Esophagus squamous epithelium (tissue), 4 donors: ENCODE results near the gene RGP1.

Experiments used
- CTCF ChIP-seq, 6 experiments: fragments of 450-650 bp in 4 of 6; fragments of 200-600 bp in 2 of 6; sonication (generic) in 2 of 6; IDR thresholded peaks; one replicate each; pipeline ENCODE4 v1.5.1; 2016 to 2019; ENCODE audit warnings: antibody characterized with exemption in 6 of 6, mild to moderate bottlenecking in 4 of 6, moderate library complexity in 4 of 6
- POLR2A ChIP-seq, 4 donors: fragments of 450-650 bp; IDR thresholded peaks; one replicate each; pipeline ENCODE4 v1.6.1; 2017; ENCODE audit warnings: antibody characterized with exemption in 4 of 4, mild to moderate bottlenecking in 4 of 4, moderate library complexity in 3 of 4

DNA sequence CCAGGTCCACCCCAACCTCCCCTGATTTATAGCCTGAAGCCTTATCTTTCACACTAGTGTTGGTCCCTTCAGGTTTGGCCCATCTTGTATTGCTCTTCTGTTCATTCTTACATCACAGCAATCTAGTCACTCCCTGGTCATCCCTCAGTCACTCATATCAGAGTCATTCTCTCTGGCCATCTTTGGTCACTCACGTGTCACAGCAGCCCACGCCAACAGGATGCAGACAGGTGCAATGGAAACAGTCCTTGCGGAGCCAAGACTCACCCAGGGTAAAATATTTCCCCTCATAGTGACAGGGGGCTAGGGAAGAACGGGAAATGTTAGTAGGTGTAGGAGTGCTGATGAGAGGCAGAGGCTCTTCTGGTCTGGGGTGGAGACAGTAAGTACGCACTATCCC is 4.4 kb downstream of the RGP1 start:
- TF ChIP-seq POLR2A (IDR thresholded peaks at IDR 0.05) (no peak), CTCF (IDR thresholded peaks at IDR 0.05) (no peak)
